Right atrium auricular region (tissue), 2 donors: Measurements from ENCODE around the gene FBXL7. TPM values are rescaled to one million over a fixed set of nuclear protein-coding genes. Genes with fewer than 3 reads are reported as not detected.

Experiments used
- DNase-seq: peaks from one replicate; pipeline ENCODE4 v3.0.0-alpha.2; 2019; ENCODE audit warnings: low spot score
- H3K27ac ChIP-seq, 2 donors: fragments of 200-600 bp; sonication (generic); 1 replicate in 1 of 2; 2 replicates in 1 of 2; pipeline ENCODE4 v1.5.1; 2016 to 2019
- H3K27me3 ChIP-seq, 2 donors: fragments of 200-600 bp; sonication (generic); one replicate each; pipeline versions ENCODE4 v1.5.1 to v1.6.0; 2017 to 2019
- H3K36me3 ChIP-seq: fragments of 200-600 bp; sonication (generic); one replicate; pipeline ENCODE4 v1.5.1; 2016
- H3K4me1 ChIP-seq, 2 donors: fragments of 200-600 bp; sonication (generic); one replicate each; pipeline versions ENCODE4 v1.5.1 to v1.6.0; 2017 to 2019
- H3K4me3 ChIP-seq, 2 donors: fragments of 200-600 bp; sonication (generic); 1 replicate in 1 of 2; 2 replicates in 1 of 2; pipeline ENCODE4 v1.5.1; 2017 to 2019; ENCODE audit warnings: mild to moderate bottlenecking in 1 of 2, moderate library complexity in 1 of 2
- H3K9me3 ChIP-seq, 2 donors: fragments of 200-600 bp; sonication (generic); one replicate each; pipeline ENCODE4 v1.5.1; 2019
- total RNA-seq, 2 donors: library from RNA; depleted of rRNA; stranded (reverse); fragments of >200 nt; gene quantifications; one replicate each; pipeline ENCODE4 v1.1.0, GENCODE V29; 2016
- TF ChIP-seq, protein P1 (sequence below), 2 donors: fragments of 200-600 bp; sonication (generic); IDR thresholded peaks; one replicate each; pipeline ENCODE4 v1.5.1; 2019; ENCODE audit warnings: antibody characterized with exemption in 2 of 2

FBXL7 gene
- total RNA-seq, 2 donors from 2014 or later, result 16.6 to 18.4 TPM

- no peak for DNase-seq
- no peaks in the 10 kb centered on the region for H3K36me3 ChIP-seq
- TF ChIP-seq, protein P1, sequence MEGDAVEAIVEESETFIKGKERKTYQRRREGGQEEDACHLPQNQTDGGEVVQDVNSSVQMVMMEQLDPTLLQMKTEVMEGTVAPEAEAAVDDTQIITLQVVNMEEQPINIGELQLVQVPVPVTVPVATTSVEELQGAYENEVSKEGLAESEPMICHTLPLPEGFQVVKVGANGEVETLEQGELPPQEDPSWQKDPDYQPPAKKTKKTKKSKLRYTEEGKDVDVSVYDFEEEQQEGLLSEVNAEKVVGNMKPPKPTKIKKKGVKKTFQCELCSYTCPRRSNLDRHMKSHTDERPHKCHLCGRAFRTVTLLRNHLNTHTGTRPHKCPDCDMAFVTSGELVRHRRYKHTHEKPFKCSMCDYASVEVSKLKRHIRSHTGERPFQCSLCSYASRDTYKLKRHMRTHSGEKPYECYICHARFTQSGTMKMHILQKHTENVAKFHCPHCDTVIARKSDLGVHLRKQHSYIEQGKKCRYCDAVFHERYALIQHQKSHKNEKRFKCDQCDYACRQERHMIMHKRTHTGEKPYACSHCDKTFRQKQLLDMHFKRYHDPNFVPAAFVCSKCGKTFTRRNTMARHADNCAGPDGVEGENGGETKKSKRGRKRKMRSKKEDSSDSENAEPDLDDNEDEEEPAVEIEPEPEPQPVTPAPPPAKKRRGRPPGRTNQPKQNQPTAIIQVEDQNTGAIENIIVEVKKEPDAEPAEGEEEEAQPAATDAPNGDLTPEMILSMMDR (IDR thresholded peaks at IDR 0.05), result no peak
- no peaks in the 10 kb centered on the region for H3K9me3 ChIP-seq
- H3K4me3 ChIP-seq, result no peak overlapping the region
- no peaks in the 10 kb centered on the region for H3K4me1 ChIP-seq
- no peaks in the 10 kb centered on the region for H3K27me3 ChIP-seq
- no peak overlapping the region for H3K27ac ChIP-seq
These were observed 113.1 kb downstream of the FBXL7 start for GRCh38 chr5:15612915-15613635.

DNA sequence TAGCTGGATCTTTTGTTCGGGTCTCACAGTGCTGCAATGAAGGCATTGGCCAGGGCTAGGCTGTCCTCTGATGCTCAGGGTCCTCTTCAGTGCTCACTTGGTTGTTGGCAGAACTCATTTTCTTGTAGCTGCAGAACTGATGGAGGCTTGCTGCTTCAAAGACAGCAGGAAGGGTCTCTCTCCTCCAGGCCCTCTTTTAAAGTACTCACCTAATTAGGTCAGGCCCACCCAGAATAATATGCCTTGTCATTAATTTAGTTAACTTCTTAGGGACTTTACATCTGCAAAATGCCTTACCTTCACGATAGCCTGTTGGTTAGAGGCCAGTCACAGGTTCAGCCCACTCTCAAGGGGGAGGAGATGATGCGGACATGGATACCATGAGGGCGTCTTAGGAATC is 114.7 kb downstream of the FBXL7 start:
- H3K4me1 ChIP-seq, result no peaks in the 10 kb centered on the region
- no peaks in the 10 kb centered on the region for H3K27me3 ChIP-seq
- no peaks in the 10 kb centered on the region for H3K36me3 ChIP-seq
- H3K27ac ChIP-seq, result no peak overlapping the region
- DNase-seq, result no peak
- H3K9me3 ChIP-seq, result no peaks in the 10 kb centered on the region
- TF ChIP-seq, protein P1 (IDR thresholded peaks at IDR 0.05), result no peak
- no peak overlapping the region for H3K4me3 ChIP-seq

GRCh38 chr5:15615859-15616258 is 115.9 kb downstream of the FBXL7 start:
- no peak for DNase-seq
- Histone ChIP-seq H3K4me1 (peaks cover 0 to under 1% of the 10 kb centered on the region in 2 donors), H3K4me3 (no peak overlapping the region), H3K27me3 (no peaks in the 10 kb centered on the region), H3K27ac (no peak overlapping the region), H3K9me3 (no peaks in the 10 kb centered on the region), H3K36me3 (no peaks in the 10 kb centered on the region)
- TF ChIP-seq, protein P1 (IDR thresholded peaks at IDR 0.05), result no peak

DNA sequence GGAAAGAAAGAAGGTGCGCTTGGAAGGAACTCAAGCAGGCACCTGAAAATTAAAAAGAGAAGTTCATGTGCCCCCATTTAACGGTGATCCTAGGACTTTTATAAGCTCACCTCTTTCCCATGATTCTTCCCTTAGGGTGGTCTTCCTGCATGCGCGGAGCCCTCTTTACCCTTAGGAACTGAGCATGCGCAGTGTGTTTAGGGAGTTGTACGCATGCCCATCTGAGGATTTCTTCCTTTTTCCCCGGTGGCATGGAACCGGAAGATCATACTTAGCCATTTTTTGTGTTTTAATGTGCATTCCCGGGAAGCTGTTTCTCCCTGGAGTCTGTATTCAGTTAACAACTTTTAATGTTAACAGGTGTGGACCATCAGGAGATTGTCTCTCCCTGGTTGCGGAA is 119.0 kb downstream of the FBXL7 start:
- no peaks in the 10 kb centered on the region for H3K36me3 ChIP-seq
- H3K9me3 ChIP-seq, result no peaks in the 10 kb centered on the region
- no peak for DNase-seq
- no peak overlapping the region for H3K4me3 ChIP-seq
- no peak overlapping the region for H3K27ac ChIP-seq
- peaks cover 0 to 11% of the 10 kb centered on the region in 2 donors for H3K4me1 ChIP-seq
- no peaks in the 10 kb centered on the region for H3K27me3 ChIP-seq
- TF ChIP-seq, protein P1 (IDR thresholded peaks at IDR 0.05), result no peak

DNA sequence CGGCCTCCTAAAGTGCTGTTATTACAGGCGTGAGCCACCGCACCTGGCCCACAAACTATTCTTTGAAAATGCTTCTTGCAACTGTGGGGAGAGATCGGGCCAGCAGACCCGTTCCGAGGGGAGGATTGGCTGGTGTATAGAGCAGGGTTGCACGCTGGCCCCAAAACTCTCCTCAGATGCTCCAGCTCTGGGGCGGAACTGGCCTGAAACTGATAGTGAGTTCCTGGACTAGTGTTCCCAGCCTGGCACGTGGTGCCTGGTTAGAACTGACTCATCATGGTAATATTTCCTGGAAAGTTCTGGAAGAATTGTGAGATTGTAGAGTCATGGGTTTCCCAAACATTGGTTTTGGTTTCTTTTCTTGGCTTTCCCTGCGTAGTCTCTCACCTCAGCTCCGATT is 120.5 kb downstream of the FBXL7 start:
- Histone ChIP-seq H3K9me3 (no peaks in the 10 kb centered on the region), H3K4me1 (peaks cover 0 to 11% of the 10 kb centered on the region in 2 donors), H3K27me3 (no peaks in the 10 kb centered on the region), H3K27ac (peak overlapping the region; percentile 19 to 22), H3K4me3 (no peak overlapping the region), H3K36me3 (no peaks in the 10 kb centered on the region)
- TF ChIP-seq, protein P1 (IDR thresholded peaks at IDR 0.05), result no peak
- peak; percentile 68 for DNase-seq

DNA sequence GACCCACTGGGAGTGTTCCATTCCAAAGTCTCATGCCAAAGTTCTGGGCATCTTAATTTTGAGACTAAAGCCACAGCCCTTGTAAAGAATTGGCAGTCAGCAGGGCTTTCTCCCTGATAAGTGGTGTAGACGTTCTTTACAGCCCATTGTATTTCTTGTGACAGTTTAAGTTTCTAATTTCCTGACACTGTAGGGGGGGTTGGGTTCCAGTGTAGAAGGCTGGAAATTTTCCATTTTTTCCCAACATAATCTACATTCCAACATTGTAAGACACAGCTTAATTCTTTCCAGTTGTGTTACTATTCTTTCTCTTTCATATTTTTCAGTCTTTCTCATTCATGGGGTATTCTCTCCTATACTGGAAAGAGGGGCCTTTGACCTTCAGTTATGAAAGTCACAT is 121.1 kb downstream of the FBXL7 start:
- Histone ChIP-seq H3K27ac (peak overlapping the region; percentile 19 to 22), H3K27me3 (no peaks in the 10 kb centered on the region), H3K36me3 (no peaks in the 10 kb centered on the region), H3K4me3 (no peak overlapping the region), H3K4me1 (peaks cover 0 to 11% of the 10 kb centered on the region in 2 donors), H3K9me3 (no peaks in the 10 kb centered on the region)
- DNase-seq, result no peak
- TF ChIP-seq, protein P1 (IDR thresholded peaks at IDR 0.05), result no peak
